Thyroid gland (tissue), 4 donors: ENCODE results near the gene ST7L. TPM values are rescaled to one million over a fixed set of nuclear protein-coding genes. Genes with fewer than 3 reads are reported as not detected.

Source experiments
- DNase-seq, 2 donors: peaks; one replicate each; pipeline ENCODE4 v3.0.0-alpha.2; 2019
- H3K27ac ChIP-seq, 3 donors: fragments of 200-600 bp; sonication (generic); 1 replicate in 2 of 3; 2 replicates in 1 of 3; pipeline ENCODE4 v1.5.1; 2016 to 2019; ENCODE audit warnings: mild to moderate bottlenecking in 1 of 3, moderate library complexity in 1 of 3
- H3K27me3 ChIP-seq: fragments of 200-600 bp; sonication (generic); one replicate; pipeline ENCODE4 v1.5.1; 2019
- H3K36me3 ChIP-seq, 2 donors: fragments of 200-600 bp; sonication (generic); one replicate each; pipeline ENCODE4 v1.5.1; 2016 to 2019
- H3K4me1 ChIP-seq, 2 donors: fragments of 200-600 bp; sonication (generic); one replicate each; pipeline ENCODE4 v1.5.1; 2017 to 2019
- H3K4me3 ChIP-seq, 3 donors: fragments of 200-600 bp; sonication (generic); replicated peaks in 1 of 3; 1 replicate in 2 of 3; 2 replicates in 1 of 3; pipeline ENCODE4 v1.5.1; 2016; ENCODE audit warnings: mild to moderate bottlenecking in 1 of 3
- H3K9me3 ChIP-seq: fragments of 200-600 bp; sonication (generic); one replicate; pipeline ENCODE4 v1.5.1; 2017
- CTCF ChIP-seq, 6 experiments: fragments of 200-600 bp in 3 of 6; fragments of 450-650 bp in 3 of 6; sonication (generic) in 3 of 6; IDR thresholded peaks; one replicate each; pipeline ENCODE4 v1.5.1; 2016 to 2019; ENCODE audit warnings: antibody characterized with exemption in 6 of 6, mild to moderate bottlenecking in 2 of 6, inconsistent platforms in 1 of 6, moderate library complexity in 1 of 6
- POLR2A ChIP-seq, 2 donors: fragments of 450-650 bp; IDR thresholded peaks; one replicate each; pipeline ENCODE4 v1.6.1; 2017; ENCODE audit warnings: antibody characterized with exemption in 2 of 2, mild to moderate bottlenecking in 2 of 2, moderate library complexity in 1 of 2
- WGBS, 2 donors: methylation state at CpG; one replicate each; pipeline ENCODE4 v1.1.5; 2017; 5-methylcytosine and 5-hydroxymethylcytosine counted together
- intact Hi-C: fragments of 100-400 bp; cut with DNase I; formaldehyde crosslinking; loops from one replicate; pipeline ENCODE4 v1.15.1; 2023
- total RNA-seq, 4 donors: library from RNA; depleted of rRNA; stranded (reverse); fragments of >200 nt; gene quantifications; one replicate each; pipeline ENCODE4 v1.2.3, GENCODE V29; 2016

The ST7L gene
- total RNA-seq, 4 donors from 2014 or later = 27.3 to 46.4 (median 44.9) TPM

GRCh38 chr1:112511897-112512296 is 107.0 kb downstream of the ST7L start:
- Histone ChIP-seq H3K27ac (no peak overlapping the region), H3K9me3 (no peaks in the 10 kb centered on the region), H3K4me1 (peaks cover 9 to 22% of the 10 kb centered on the region in 2 donors), H3K36me3 (no peaks in the 10 kb centered on the region), H3K4me3 (no peak overlapping the region), H3K27me3 (peaks cover 6% of the 10 kb centered on the region)
- intact Hi-C loops = no loop called here
- TF ChIP-seq CTCF (IDR thresholded peaks at IDR 0.05) = no peak
- TF ChIP-seq POLR2A (IDR thresholded peaks at IDR 0.05) = no peak
- 60 to 62% methylated on average over 2 of the region's 2 CpGs for WGBS, 2 donors
- no peak for DNase-seq

GRCh38 chr1:112510340-112510739 is 108.6 kb downstream of the ST7L start:
- TF ChIP-seq POLR2A (IDR thresholded peaks at IDR 0.05) (no peak), CTCF (IDR thresholded peaks at IDR 0.05) (no peak)
- Histone ChIP-seq H3K9me3 (no peaks in the 10 kb centered on the region), H3K27me3 (peaks cover 6% of the 10 kb centered on the region), H3K27ac (no peak overlapping the region), H3K36me3 (no peaks in the 10 kb centered on the region), H3K4me1 (peaks cover 9 to 16% of the 10 kb centered on the region in 2 donors), H3K4me3 (no peak overlapping the region)
- intact Hi-C loops = no loop called here
- 69 to 77% methylated on average over 7 of the region's 7 CpGs for WGBS, 2 donors
- no peak for DNase-seq

GRCh38 chr1:112509660-112510178 is 109.2 kb downstream of the ST7L start:
- no peaks in the 10 kb centered on the region for H3K9me3 ChIP-seq
- no peaks in the 10 kb centered on the region for H3K36me3 ChIP-seq
- WGBS, 2 donors = 43 to 44% methylated on average over 16 of the region's 16 CpGs
- H3K4me3 ChIP-seq = no peak overlapping the region
- TF ChIP-seq CTCF (IDR thresholded peaks at IDR 0.05) = no peak
- TF ChIP-seq POLR2A (IDR thresholded peaks at IDR 0.05) = no peak
- intact Hi-C loops = loop anchor here (10.0 kb wide), 1 partner anchor 195 kb away; the partner anchor contains the start of gene RHOC
- H3K4me1 ChIP-seq = peaks cover 9 to 16% of the 10 kb centered on the region in 2 donors
- peaks cover 6% of the 10 kb centered on the region for H3K27me3 ChIP-seq
- H3K27ac ChIP-seq = no peak overlapping the region
- DNase-seq = no peak

GRCh38 chr1:112509005-112509659 is 109.8 kb downstream of the ST7L start:
- peak in 1 of 2 donors; percentile 17 for DNase-seq
- H3K27ac ChIP-seq = no peak overlapping the region
- no peaks in the 10 kb centered on the region for H3K36me3 ChIP-seq
- TF ChIP-seq POLR2A (IDR thresholded peaks at IDR 0.05) (no peak), CTCF (IDR thresholded peaks at IDR 0.05) (no peak)
- H3K4me3 ChIP-seq = peak overlapping the region in 2 of 3 donors; percentile 2 to 34
- H3K9me3 ChIP-seq = no peaks in the 10 kb centered on the region
- H3K4me1 ChIP-seq = peaks cover 9 to 16% of the 10 kb centered on the region in 2 donors
- WGBS, 2 donors = 14 to 28% methylated on average over 28 to 35 of the region's 66 CpGs
- H3K27me3 ChIP-seq = peaks cover 6% of the 10 kb centered on the region
- intact Hi-C loops = loop anchor here (10.0 kb wide), 1 partner anchor 196 kb away; the partner anchor contains the start of gene RHOC
